GM23248 (cell line): ENCODE measurements around the gene ALG9.

Source experiments
- EZH2 ChIP-seq: fragments of 200-600 bp; sonication (generic); IDR thresholded peaks from 2 replicates; pipeline ENCODE4 v1.6.1; 2018; ENCODE audit warnings: antibody characterized with exemption, mild to moderate bottlenecking; ENCODE audit not compliant: insufficient read depth, poor library complexity, severe bottlenecking
- EZH2phosphoT487 ChIP-seq: fragments of 200-600 bp; sonication (generic); IDR thresholded peaks from 2 replicates; pipeline ENCODE4 v1.6.1; 2018; ENCODE audit warnings: antibody characterized with exemption, moderate library complexity, mild to moderate bottlenecking, low read depth; ENCODE audit not compliant: insufficient read depth

DNA sequence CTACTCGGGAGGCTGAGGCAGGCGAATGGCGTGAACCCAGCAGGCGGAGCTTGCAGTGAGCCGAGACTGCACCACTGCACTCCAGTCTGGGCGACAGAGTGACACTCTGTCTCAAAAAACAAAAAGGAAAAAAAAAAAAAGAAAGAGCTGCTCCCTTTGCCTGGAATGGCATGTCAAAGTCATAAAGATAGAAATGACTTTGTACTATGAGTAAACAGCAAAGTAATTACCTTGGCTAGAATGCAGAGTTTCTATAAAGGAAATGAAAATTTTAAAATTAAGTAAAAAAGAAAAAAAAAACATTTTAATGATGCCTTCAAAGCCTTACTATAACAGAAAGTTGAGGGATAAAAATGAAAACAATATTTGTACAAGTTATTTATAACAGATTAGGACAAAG lies 115.3 kb downstream of the ALG9 start:
- TF ChIP-seq EZH2 (no peak), EZH2phosphoT487 (no peak)
